ENCODE results near the gene DHX32. TPM values are rescaled to one million over a fixed set of nuclear protein-coding genes. Genes with fewer than 3 reads are reported as not detected.

DHX32 gene
- polyA plus RNA-seq, 1 of the 3 experiments (the other 2 are of a cell fraction): 16.8 TPM

DNA sequence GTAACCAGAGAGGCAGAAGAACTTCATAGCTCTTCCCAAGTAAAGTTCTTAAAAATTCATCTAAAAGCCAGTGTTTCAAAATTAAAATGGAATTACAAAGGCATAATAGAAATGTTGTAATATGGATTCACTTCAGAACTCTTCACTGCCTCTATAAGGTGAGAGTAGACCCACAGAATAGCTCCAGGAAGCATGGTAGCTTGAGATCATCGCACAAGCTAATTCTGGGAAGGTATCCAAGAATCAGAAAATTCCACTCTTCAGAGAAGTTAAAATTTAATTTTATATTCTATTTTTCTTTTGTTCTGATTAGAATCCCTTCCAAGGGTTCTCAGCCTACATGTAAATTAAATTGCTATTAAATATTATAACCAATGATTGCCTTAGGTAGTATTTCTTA, 1.5 kb upstream of the DHX32 start:
- H3K79me2 ChIP-seq (ENCODE audit: insufficient read depth): peaks cover 11% of the 10 kb centered on the region
- no peak overlapping the region for H3K9ac ChIP-seq
- no peaks in the 10 kb centered on the region for H3K27me3 ChIP-seq (ENCODE audit: insufficient read depth)
- CTCF ChIA-PET: interaction anchor here (1.0 to 3.5 kb wide), 3 partner anchors 13 to 504 kb away, joined by 4 to 19 read pairs (median 8); no protein-coding TSS in a partner anchor
- no peak overlapping the region for H3K4me3 ChIP-seq (ENCODE audit: low read depth in 2 of 2, low read length in 1 of 2)
- POLR2A ChIA-PET: no interaction called here
- H4K20me1 ChIP-seq (ENCODE audit: insufficient read depth): no peaks in the 10 kb centered on the region
- TF ChIP-seq, protein P1, sequence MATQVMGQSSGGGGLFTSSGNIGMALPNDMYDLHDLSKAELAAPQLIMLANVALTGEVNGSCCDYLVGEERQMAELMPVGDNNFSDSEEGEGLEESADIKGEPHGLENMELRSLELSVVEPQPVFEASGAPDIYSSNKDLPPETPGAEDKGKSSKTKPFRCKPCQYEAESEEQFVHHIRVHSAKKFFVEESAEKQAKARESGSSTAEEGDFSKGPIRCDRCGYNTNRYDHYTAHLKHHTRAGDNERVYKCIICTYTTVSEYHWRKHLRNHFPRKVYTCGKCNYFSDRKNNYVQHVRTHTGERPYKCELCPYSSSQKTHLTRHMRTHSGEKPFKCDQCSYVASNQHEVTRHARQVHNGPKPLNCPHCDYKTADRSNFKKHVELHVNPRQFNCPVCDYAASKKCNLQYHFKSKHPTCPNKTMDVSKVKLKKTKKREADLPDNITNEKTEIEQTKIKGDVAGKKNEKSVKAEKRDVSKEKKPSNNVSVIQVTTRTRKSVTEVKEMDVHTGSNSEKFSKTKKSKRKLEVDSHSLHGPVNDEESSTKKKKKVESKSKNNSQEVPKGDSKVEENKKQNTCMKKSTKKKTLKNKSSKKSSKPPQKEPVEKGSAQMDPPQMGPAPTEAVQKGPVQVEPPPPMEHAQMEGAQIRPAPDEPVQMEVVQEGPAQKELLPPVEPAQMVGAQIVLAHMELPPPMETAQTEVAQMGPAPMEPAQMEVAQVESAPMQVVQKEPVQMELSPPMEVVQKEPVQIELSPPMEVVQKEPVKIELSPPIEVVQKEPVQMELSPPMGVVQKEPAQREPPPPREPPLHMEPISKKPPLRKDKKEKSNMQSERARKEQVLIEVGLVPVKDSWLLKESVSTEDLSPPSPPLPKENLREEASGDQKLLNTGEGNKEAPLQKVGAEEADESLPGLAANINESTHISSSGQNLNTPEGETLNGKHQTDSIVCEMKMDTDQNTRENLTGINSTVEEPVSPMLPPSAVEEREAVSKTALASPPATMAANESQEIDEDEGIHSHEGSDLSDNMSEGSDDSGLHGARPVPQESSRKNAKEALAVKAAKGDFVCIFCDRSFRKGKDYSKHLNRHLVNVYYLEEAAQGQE (IDR thresholded peaks at IDR 0.05; ENCODE audit: low read depth, low read length): no peak
- TF ChIP-seq GABPA (IDR thresholded peaks at IDR 0.05; ENCODE audit: low read depth): no peak
- H3K4me1 ChIP-seq (ENCODE audit: control insufficient read depth in 1 of 2, insufficient read depth in 2 of 2, low read depth in 1 of 2, low read length in 1 of 2): 0 out of 4 replicates have a peak, but pooled peaks cover 0 to 5% of the 10 kb centered on the region in 2 experiments
- no peak overlapping the region for H3K4me2 ChIP-seq
- peaks cover 26% of the 10 kb centered on the region for H3F3A ChIP-seq (replicated peaks; ENCODE audit: insufficient read depth)
- DNase-seq: no peak
- no peaks in the 10 kb centered on the region for H3K9me2 ChIP-seq
- H3K27ac ChIP-seq (ENCODE audit: low read depth in 2 of 2, low read length in 1 of 2): no peak overlapping the region; a peak in 1 of 4 replicates
- peaks cover 12 to 25% of the 10 kb centered on the region in 2 experiments for H3K36me3 ChIP-seq (replicated peaks in 1 of 2; ENCODE audit: control insufficient read depth in 1 of 2, insufficient read depth in 2 of 2, low read length in 1 of 2)
- no peaks in the 10 kb centered on the region for H3K9me3 ChIP-seq
- WGBS (ENCODE audit: low lambda C conversion rate): 74% methylated on average over 1 of the region's 1 CpG
- no peak overlapping the region for H2AFZ ChIP-seq (ENCODE audit: low read depth)

DNA sequence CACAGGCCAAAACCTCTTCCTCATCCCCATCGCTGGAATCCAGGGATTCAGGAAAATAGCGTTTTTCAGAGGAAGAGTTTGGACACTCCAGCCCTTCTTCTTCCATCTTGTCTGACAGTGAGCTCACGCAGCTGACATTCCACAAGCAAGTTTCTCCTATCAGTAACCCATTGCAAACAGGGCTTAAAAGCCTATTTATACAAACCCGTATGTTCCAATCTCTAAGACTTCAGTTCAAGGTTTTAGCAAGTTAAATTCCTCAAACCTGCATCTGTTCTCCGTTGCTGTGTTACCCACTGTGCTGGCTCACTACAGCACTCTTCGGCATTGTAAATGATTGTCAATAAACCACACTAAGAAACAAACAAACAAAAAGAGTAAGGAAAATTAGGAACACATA, 373 bp downstream of the DHX32 start:
- DNase-seq: no peak
- peaks cover 15% of the 10 kb centered on the region; the same call in 1 of the 2 replicates for H3K9me3 ChIP-seq
- H3K27ac ChIP-seq (ENCODE audit: low read depth in 2 of 2, low read length in 1 of 2): no peak overlapping the region
- TF ChIP-seq GABPA (IDR thresholded peaks at IDR 0.05; ENCODE audit: low read depth) (no peak), CHD2 (IDR thresholded peaks at IDR 0.05; ENCODE audit: low read length, partially characterized antibody) (no peak), POLR2AphosphoS5 (IDR thresholded peaks at IDR 0.05; ENCODE audit: low read depth, low read length) (no peak), RFX5 (IDR thresholded peaks at IDR 0.05; ENCODE audit: low read length) (no peak), NRF1 (IDR thresholded peaks at IDR 0.05; ENCODE audit: low read depth, low read length) (no peak), EP300 (IDR thresholded peaks at IDR 0.05; ENCODE audit: borderline replicate concordance in 1 of 2, low read depth in 1 of 2, low read length in 1 of 2) (no peak)
- TF ChIP-seq, protein P1 (IDR thresholded peaks at IDR 0.05; ENCODE audit: low read depth, low read length): no peak
- TF ChIP-seq, protein P2, sequence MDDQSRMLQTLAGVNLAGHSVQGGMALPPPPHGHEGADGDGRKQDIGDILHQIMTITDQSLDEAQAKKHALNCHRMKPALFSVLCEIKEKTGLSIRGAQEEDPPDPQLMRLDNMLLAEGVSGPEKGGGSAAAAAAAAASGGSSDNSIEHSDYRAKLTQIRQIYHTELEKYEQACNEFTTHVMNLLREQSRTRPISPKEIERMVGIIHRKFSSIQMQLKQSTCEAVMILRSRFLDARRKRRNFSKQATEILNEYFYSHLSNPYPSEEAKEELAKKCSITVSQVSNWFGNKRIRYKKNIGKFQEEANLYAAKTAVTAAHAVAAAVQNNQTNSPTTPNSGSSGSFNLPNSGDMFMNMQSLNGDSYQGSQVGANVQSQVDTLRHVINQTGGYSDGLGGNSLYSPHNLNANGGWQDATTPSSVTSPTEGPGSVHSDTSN (IDR thresholded peaks at IDR 0.05): no peak
- TF ChIP-seq, protein P3, sequence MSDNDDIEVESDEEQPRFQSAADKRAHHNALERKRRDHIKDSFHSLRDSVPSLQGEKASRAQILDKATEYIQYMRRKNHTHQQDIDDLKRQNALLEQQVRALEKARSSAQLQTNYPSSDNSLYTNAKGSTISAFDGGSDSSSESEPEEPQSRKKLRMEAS (IDR thresholded peaks at IDR 0.05; ENCODE audit: low read depth): no peak
- peaks cover 23 to 44% of the 10 kb centered on the region in 2 experiments for H3K36me3 ChIP-seq (replicated peaks in 1 of 2; ENCODE audit: control insufficient read depth in 1 of 2, insufficient read depth in 2 of 2, low read length in 1 of 2)
- no peak overlapping the region for H3K9ac ChIP-seq
- peaks cover 6% of the 10 kb centered on the region for H3K79me2 ChIP-seq (ENCODE audit: insufficient read depth)
- 0 out of 4 replicates have a peak, but pooled peaks cover 0 to 5% of the 10 kb centered on the region in 2 experiments for H3K4me1 ChIP-seq (ENCODE audit: control insufficient read depth in 1 of 2, insufficient read depth in 2 of 2, low read depth in 1 of 2, low read length in 1 of 2)
- H4K20me1 ChIP-seq (ENCODE audit: insufficient read depth): no peaks in the 10 kb centered on the region
- no peak overlapping the region for H3K4me3 ChIP-seq (ENCODE audit: low read depth in 2 of 2, low read length in 1 of 2)
- H3K9me2 ChIP-seq: no peaks in the 10 kb centered on the region
- WGBS (ENCODE audit: low lambda C conversion rate): 89% methylated on average over 6 of the region's 6 CpGs
- no peaks in the 10 kb centered on the region for H3K27me3 ChIP-seq (ENCODE audit: insufficient read depth)
- no peak overlapping the region for H2AFZ ChIP-seq (ENCODE audit: low read depth)
- H3F3A ChIP-seq (replicated peaks; ENCODE audit: insufficient read depth): peaks cover 26% of the 10 kb centered on the region
- CTCF ChIA-PET: interaction anchor here (1.8 to 3.5 kb wide), 2 partner anchors 11 to 12 kb away, joined by 6 to 19 read pairs; no protein-coding TSS in a partner anchor
- POLR2A ChIA-PET: no interaction called here
- H3K4me2 ChIP-seq: no peak overlapping the region
